ENCODE data around the gene PPARGC1A.

GRCh38 chr4:23873717-23874535 lies 15.9 kb downstream of the PPARGC1A start:
- TF ChIP-seq ZBTB43 (CRISPR knock-in tag; conservative IDR thresholded peaks at IDR 0.05) (no peak), MXI1 (IDR thresholded peaks at IDR 0.05; ENCODE audit: borderline replicate concordance, low read depth, low read length) (no peak), ZNF292 (CRISPR knock-in tag; IDR thresholded peaks at IDR 0.05; ENCODE audit: borderline replicate concordance, low read depth) (no peak), ZBTB40 (IDR thresholded peaks at IDR 0.05) (no peak), ZBTB40 (CRISPR knock-in tag; IDR thresholded peaks at IDR 0.05) (no peak), PHB2 (IDR thresholded peaks at IDR 0.05; ENCODE audit: partially characterized antibody) (no peak), TEAD3 (CRISPR knock-in tag; optimal IDR thresholded peaks at IDR 0.05; ENCODE audit: borderline replicate concordance) (no peak), NR2C2 (CRISPR knock-in tag; IDR thresholded peaks at IDR 0.05; ENCODE audit: borderline replicate concordance) (no peak), ZNF512 (CRISPR knock-in tag; IDR thresholded peaks at IDR 0.05) (no peak), CTCF (CRISPR knock-in tag; IDR thresholded peaks at IDR 0.05) (no peak)

All from HepG2 (cell line).